HepG2 (cell line): Measurements from ENCODE around the gene CPSF4. TPM values are rescaled to one million over a fixed set of nuclear protein-coding genes. Genes with fewer than 3 reads are reported as not detected.
A peak's percentile ranks its signal among the peaks of the same experiment; 100 is the strongest.

Source experiments
- CEBPG ChIP-seq: IDR thresholded peaks from 2 replicates; pipeline ENCODE4 v1.6.1; 2016
- FOXM1 ChIP-seq: sonication (generic); formaldehyde crosslinking; IDR thresholded peaks from 2 replicates; pipeline ENCODE4 v1.5.0; 2020; ENCODE audit warnings: missing genetic modification reagents
- IRX3 ChIP-seq: sonication (generic); formaldehyde crosslinking; IDR thresholded peaks from 2 replicates; pipeline ENCODE4 v1.8.1; 2023; ENCODE audit warnings: mild to moderate bottlenecking, low read depth, missing genetic modification reagents, borderline replicate concordance
- KDM3A ChIP-seq: IDR thresholded peaks from 2 replicates; pipeline ENCODE4 v1.6.1; 2018; ENCODE audit warnings: low read depth, missing compliant biosample characterization
- NCOR1 ChIP-seq: fragments of 200-600 bp; sonication (generic); IDR thresholded peaks from 2 replicates; pipeline ENCODE4 v1.7.0; 2017; ENCODE audit warnings: antibody characterized with exemption, low read length, borderline replicate concordance
- NFYB ChIP-seq: sonication (generic); formaldehyde crosslinking; IDR thresholded peaks from 2 replicates; pipeline ENCODE4 v1.4.0; 2020; ENCODE audit warnings: missing genetic modification reagents
- NR1H2 ChIP-seq: sonication (generic); formaldehyde crosslinking; IDR thresholded peaks from 2 replicates; pipeline ENCODE4 v1.8.1; 2022; ENCODE audit warnings: low read depth, missing genetic modification reagents, borderline replicate concordance
- PHF21A ChIP-seq: sonication (generic); formaldehyde crosslinking; IDR thresholded peaks from 2 replicates; pipeline ENCODE4 v1.5.0; 2020; ENCODE audit warnings: mild to moderate bottlenecking, missing genetic modification reagents
- PLRG1 ChIP-seq: fragments of 450-650 bp; conservative IDR thresholded peaks from 2 replicates; pipeline ENCODE4 v1.6.1; 2016
- POLR2A ChIP-seq, 2 experiments: IDR thresholded peaks; 2 replicates each; pipeline ENCODE4 v1.6.1; 2011; ENCODE audit warnings: low read depth in 2 of 2, low read length in 2 of 2, mild to moderate bottlenecking in 1 of 2, moderate library complexity in 1 of 2; ENCODE audit not compliant: insufficient read depth in 1 of 2
- PTBP1 ChIP-seq: fragments of 200-400 bp; formaldehyde crosslinking; IDR thresholded peaks from 2 replicates; pipeline ENCODE4 v1.6.1; 2018; ENCODE audit warnings: low read length, low read depth; ENCODE audit not compliant: poor library complexity, severe bottlenecking
- RBAK ChIP-seq: sonication (generic); formaldehyde crosslinking; IDR thresholded peaks from 2 replicates; pipeline ENCODE4 v1.5.1; 2020; ENCODE audit warnings: mild to moderate bottlenecking, missing genetic modification reagents
- REL ChIP-seq: sonication (generic); formaldehyde crosslinking; conservative IDR thresholded peaks from 2 replicates; pipeline ENCODE4 v1.8.0; 2022; ENCODE audit warnings: mild to moderate bottlenecking, missing genetic modification reagents, moderate library complexity
- SOX6 ChIP-seq, 2 experiments: fragments of 450-650 bp in 1 of 2; sonication (generic) in 1 of 2; formaldehyde crosslinking in 1 of 2; IDR thresholded peaks; 2 replicates each; pipeline versions ENCODE4 v1.4.0 to v1.6.1; 2017 to 2020; ENCODE audit warnings: antibody characterized with exemption in 1 of 2, mild to moderate bottlenecking in 1 of 2, missing genetic modification reagents in 1 of 2
- YY1 ChIP-seq: IDR thresholded peaks from 2 replicates; pipeline ENCODE4 v1.6.1; 2011; ENCODE audit warnings: low read length, low read depth, moderate library complexity, mild to moderate bottlenecking; ENCODE audit not compliant: insufficient read depth, insufficient replicate concordance
- ZKSCAN8 ChIP-seq: IDR thresholded peaks from 2 replicates; pipeline ENCODE4 v1.6.1; 2016; ENCODE audit warnings: borderline replicate concordance, missing genetic modification reagents, missing compliant biosample characterization
- ZNF326 ChIP-seq: sonication (generic); formaldehyde crosslinking; IDR thresholded peaks from 2 replicates; pipeline ENCODE4 v1.4.0; 2020; ENCODE audit warnings: missing genetic modification reagents, borderline replicate concordance
- ZNF337 ChIP-seq: sonication (generic); formaldehyde crosslinking; IDR thresholded peaks from 2 replicates; pipeline ENCODE4 v1.5.1; 2020; ENCODE audit warnings: missing genetic modification reagents, low read depth, mild to moderate bottlenecking, borderline replicate concordance
- ZNF550 ChIP-seq: sonication (generic); formaldehyde crosslinking; IDR thresholded peaks from 2 replicates; pipeline ENCODE4 v1.4.0; 2020; ENCODE audit warnings: mild to moderate bottlenecking, missing genetic modification reagents, borderline replicate concordance
- polyA plus RNA-seq, 8 experiments: library from polyadenylated mRNA; depleted of rRNA in 3 of 8; stranded (reverse) in 7 of 8; unstranded in 1 of 8; fragments of >200 nt; fragmentation: Illumina TruSeq in 4 of 8; extraction: Trizol in 4 of 8; gene quantifications; 2 replicates each; pipeline versions ENCODE4 v1.2.1 to v1.2.3, GENCODE V29; 2011 to 2016; ENCODE audit warnings: low read depth in 4 of 8, missing spikeins in 1 of 8, mixed read lengths in 1 of 8; ENCODE audit not compliant: insufficient read depth in 1 of 8
- total RNA-seq, 5 experiments: library from RNA; depleted of rRNA; stranded (reverse); fragments of >200 nt; fragmentation: Illumina TruSeq; extraction: Trizol; gene quantifications; 2 replicates each; pipeline ENCODE4 v1.2.3, GENCODE V29; 2016; ENCODE audit warnings: low read depth in 1 of 5
- TF ChIP-seq, protein P1 (sequence below): sonication (generic); formaldehyde crosslinking; IDR thresholded peaks from 2 replicates; pipeline ENCODE4 v1.5.1; 2020; ENCODE audit warnings: missing genetic modification reagents, mild to moderate bottlenecking, borderline replicate concordance
- TF ChIP-seq, protein P2 (sequence below): sonication (generic); formaldehyde crosslinking; IDR thresholded peaks from 2 replicates; pipeline ENCODE4 v1.4.0; 2020; ENCODE audit warnings: mild to moderate bottlenecking, missing genetic modification reagents
- TF ChIP-seq, protein P3 (sequence below): IDR thresholded peaks from 2 replicates; pipeline ENCODE4 v1.6.1; 2016; ENCODE audit warnings: low read depth, control low read depth
- TF ChIP-seq, protein P4 (sequence below): sonication (generic); formaldehyde crosslinking; IDR thresholded peaks from 2 replicates; pipeline ENCODE4 v1.5.0; 2020; ENCODE audit warnings: missing genetic modification reagents

CPSF4 gene
- total and polyA plus RNA-seq, 2 of the 13 experiments (the other 11 are each of a cell fraction or from before 2014, with no cell fraction given) = 34.1 to 49.6 TPM

DNA sequence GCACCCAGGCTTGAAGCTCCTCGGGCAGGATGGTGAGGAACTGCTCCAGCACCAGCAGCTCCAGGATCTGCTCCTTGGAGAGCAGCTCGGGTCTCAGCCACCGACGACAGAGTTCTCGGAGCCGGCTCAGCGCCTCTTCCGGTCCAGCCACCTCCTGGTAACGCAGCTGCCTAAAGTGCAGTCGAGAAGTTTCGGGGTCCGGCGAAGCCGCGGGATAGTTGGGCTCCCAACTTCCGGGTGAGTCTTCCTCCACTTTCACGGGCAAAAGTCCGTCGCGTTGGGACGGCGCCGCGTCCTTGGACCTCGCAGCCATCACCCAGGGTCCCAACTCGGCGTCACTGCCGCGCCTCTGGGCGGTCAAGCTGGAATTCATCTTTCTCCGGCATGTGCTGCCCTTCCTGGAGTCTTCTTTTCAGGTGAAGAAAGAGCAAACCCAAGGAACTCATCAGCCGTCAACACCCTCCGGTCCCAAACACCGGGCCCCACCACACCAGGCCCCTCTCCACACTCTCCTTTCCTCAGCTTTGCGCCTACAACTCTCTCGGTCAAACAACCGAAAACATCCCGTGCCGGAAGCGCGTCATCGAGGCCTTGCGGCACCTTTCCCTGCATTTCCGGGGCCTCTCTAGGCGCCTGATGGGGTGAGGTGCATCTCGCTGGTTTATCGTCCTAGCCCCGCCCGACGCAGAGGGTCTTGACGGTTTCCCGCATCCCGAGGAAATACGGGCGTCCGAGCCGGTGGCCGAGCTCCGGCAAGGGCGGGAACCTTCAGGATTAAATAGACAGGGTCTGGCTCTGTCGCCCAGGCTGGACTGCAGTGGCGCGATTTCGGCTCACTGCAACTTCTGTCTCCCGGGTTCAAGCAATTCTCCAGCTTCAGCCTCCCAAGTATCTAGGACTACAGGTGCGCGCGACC is 61.2 kb downstream of the CPSF4 start, which contains the start of gene ZNF394 (continued):
- TF ChIP-seq NCOR1 (no peak), ZNF326 (CRISPR knock-in tag) (no peak), NFYB (no peak; the same call in 1 of the 2 replicates), ZNF337 (CRISPR knock-in tag) (peak; percentile 67), KDM3A (CRISPR knock-in tag) (0 out of 2 replicates have a peak, but pooled peaks have one; percentile 64), IRX3 (no peak), CEBPG (peak; percentile 62), RBAK (CRISPR knock-in tag) (no peak), NR1H2 (CRISPR knock-in tag) (no peak), POLR2A (IDR thresholded peaks at IDR 0.05; ENCODE audit: insufficient read depth in 1 of 2, low read depth in 2 of 2, low read length in 2 of 2) (peak; percentile 77 to 86), ZKSCAN8 (CRISPR knock-in tag) (peak; percentile 39; the same call in 1 of the 2 replicates), SOX6 (IDR thresholded peaks at IDR 0.05) (no peak), SOX6 (CRISPR knock-in tag; IDR thresholded peaks at IDR 0.05) (peak; percentile 42), REL (CRISPR knock-in tag) (no peak), PLRG1 (no peak), YY1 (peak; percentile 55), PTBP1 (no peak), PHF21A (peak; percentile 84), FOXM1 (CRISPR knock-in tag) (no peak), ZNF550 (0 out of 2 replicates have a peak, but pooled peaks have one; percentile 22)
- TF ChIP-seq, protein P1, sequence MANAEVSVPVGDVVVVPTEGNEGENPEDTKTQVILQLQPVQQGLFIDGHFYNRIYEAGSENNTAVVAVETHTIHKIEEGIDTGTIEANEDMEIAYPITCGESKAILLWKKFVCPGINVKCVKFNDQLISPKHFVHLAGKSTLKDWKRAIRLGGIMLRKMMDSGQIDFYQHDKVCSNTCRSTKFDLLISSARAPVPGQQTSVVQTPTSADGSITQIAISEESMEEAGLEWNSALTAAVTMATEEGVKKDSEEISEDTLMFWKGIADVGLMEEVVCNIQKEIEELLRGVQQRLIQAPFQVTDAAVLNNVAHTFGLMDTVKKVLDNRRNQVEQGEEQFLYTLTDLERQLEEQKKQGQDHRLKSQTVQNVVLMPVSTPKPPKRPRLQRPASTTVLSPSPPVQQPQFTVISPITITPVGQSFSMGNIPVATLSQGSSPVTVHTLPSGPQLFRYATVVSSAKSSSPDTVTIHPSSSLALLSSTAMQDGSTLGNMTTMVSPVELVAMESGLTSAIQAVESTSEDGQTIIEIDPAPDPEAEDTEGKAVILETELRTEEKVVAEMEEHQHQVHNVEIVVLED (CRISPR knock-in tag) = peak; percentile 88
- TF ChIP-seq, protein P2, sequence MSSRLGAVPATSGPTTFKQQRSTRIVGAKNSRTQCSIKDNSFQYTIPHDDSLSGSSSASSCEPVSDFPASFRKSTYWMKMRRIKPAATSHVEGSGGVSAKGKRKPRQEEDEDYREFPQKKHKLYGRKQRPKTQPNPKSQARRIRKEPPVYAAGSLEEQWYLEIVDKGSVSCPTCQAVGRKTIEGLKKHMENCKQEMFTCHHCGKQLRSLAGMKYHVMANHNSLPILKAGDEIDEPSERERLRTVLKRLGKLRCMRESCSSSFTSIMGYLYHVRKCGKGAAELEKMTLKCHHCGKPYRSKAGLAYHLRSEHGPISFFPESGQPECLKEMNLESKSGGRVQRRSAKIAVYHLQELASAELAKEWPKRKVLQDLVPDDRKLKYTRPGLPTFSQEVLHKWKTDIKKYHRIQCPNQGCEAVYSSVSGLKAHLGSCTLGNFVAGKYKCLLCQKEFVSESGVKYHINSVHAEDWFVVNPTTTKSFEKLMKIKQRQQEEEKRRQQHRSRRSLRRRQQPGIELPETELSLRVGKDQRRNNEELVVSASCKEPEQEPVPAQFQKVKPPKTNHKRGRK (CRISPR knock-in tag) = no peak
- TF ChIP-seq, protein P3, sequence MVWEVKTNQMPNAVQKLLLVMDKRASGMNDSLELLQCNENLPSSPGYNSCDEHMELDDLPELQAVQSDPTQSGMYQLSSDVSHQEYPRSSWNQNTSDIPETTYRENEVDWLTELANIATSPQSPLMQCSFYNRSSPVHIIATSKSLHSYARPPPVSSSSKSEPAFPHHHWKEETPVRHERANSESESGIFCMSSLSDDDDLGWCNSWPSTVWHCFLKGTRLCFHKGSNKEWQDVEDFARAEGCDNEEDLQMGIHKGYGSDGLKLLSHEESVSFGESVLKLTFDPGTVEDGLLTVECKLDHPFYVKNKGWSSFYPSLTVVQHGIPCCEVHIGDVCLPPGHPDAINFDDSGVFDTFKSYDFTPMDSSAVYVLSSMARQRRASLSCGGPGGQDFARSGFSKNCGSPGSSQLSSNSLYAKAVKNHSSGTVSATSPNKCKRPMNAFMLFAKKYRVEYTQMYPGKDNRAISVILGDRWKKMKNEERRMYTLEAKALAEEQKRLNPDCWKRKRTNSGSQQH (CRISPR knock-in tag) = peak; percentile 65; the same call in 1 of the 2 replicates
- TF ChIP-seq, protein P4, sequence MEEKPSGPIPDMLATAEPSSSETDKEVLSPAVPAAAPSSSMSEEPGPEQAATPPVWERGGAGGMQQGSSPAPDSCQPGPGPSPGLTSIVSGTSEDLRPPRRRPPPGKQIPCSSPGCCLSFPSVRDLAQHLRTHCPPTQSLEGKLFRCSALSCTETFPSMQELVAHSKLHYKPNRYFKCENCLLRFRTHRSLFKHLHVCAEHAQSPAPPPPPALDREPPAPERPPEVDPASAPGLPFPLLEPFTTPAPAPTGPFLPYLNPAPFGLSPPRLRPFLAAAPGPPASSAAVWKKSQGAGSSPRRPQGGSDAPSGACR (CRISPR knock-in tag) = no peak; the same call in 1 of the 2 replicates
